Tibial nerve (tissue), 4 donors: ENCODE measurements around the gene PARP3. TPM values are rescaled to one million over a fixed set of nuclear protein-coding genes. Genes with fewer than 3 reads are reported as not detected.

ENCODE experiments used
- DNase-seq, 2 donors: peaks; one replicate each; pipeline ENCODE4 v3.0.0-alpha.2; 2019; ENCODE audit warnings: low spot score in 2 of 2
- H3K27ac ChIP-seq, 4 donors: fragments of 200-600 bp; sonication (generic) in 3 of 4; one replicate each; pipeline ENCODE4 v1.5.1; 2017 to 2019; ENCODE audit warnings: mild to moderate bottlenecking in 1 of 4
- H3K27me3 ChIP-seq, 2 donors: fragments of 200-600 bp; sonication (generic) in 1 of 2; one replicate each; pipeline versions ENCODE4 v1.5.1 to v1.6.0; 2017 to 2019
- H3K36me3 ChIP-seq, 3 donors: fragments of 200-600 bp; sonication (generic); one replicate each; pipeline ENCODE4 v1.5.1; 2018 to 2019
- H3K4me1 ChIP-seq, 4 donors: fragments of 200-600 bp; sonication (generic) in 3 of 4; one replicate each; pipeline ENCODE4 v1.5.1; 2017 to 2019
- H3K4me3 ChIP-seq, 4 donors: fragments of 200-600 bp; sonication (generic) in 3 of 4; one replicate each; pipeline ENCODE4 v1.5.1; 2017 to 2019; ENCODE audit warnings: mild to moderate bottlenecking in 1 of 4, moderate library complexity in 1 of 4
- H3K9me3 ChIP-seq, 4 donors: fragments of 200-600 bp; sonication (generic) in 3 of 4; one replicate each; pipeline ENCODE4 v1.5.1; 2017 to 2019
- CTCF ChIP-seq, 5 experiments: fragments of 200-600 bp in 3 of 5; fragments of 450-650 bp in 2 of 5; sonication (generic) in 3 of 5; IDR thresholded peaks; one replicate each; pipeline ENCODE4 v1.5.1; 2016 to 2019; ENCODE audit warnings: antibody characterized with exemption in 5 of 5, mild to moderate bottlenecking in 3 of 5, moderate library complexity in 2 of 5
- EP300 ChIP-seq, 2 donors: sonication (generic); formaldehyde crosslinking; IDR thresholded peaks; one replicate each; pipeline ENCODE4 v1.6.1; 2017; ENCODE audit warnings: antibody characterized with exemption in 2 of 2, mild to moderate bottlenecking in 1 of 2
- POLR2A ChIP-seq, 2 donors: fragments of 450-650 bp; IDR thresholded peaks; one replicate each; pipeline ENCODE4 v1.6.1; 2017; ENCODE audit warnings: antibody characterized with exemption in 2 of 2, mild to moderate bottlenecking in 2 of 2, moderate library complexity in 2 of 2
- WGBS, 2 donors: methylation state at CpG; one replicate each; pipeline ENCODE4 v1.1.5; 2018; 5-methylcytosine and 5-hydroxymethylcytosine counted together
- total RNA-seq, 4 donors: library from RNA; depleted of rRNA; stranded (reverse); fragments of >200 nt; gene quantifications; one replicate each; pipeline ENCODE4 v1.1.0, GENCODE V29; 2016

PARP3 gene
- total RNA-seq, 4 donors from 2014 or later = 19.9 to 55.9 (median 40.6) TPM

GRCh38 chr3:51967384-51968169, 25.4 kb downstream of the PARP3 start, which contains the start of gene PCBP4:
Gene PCBP4, minus strand, starts transcription at chr3:51967454. Its CDS starts 6,214 bp downstream, at chr3:51961240.
- TF ChIP-seq EP300 (IDR thresholded peaks at IDR 0.05) (peak in 1 of 2 donors; percentile 69), POLR2A (IDR thresholded peaks at IDR 0.05) (peak; percentile 10 to 75), CTCF (IDR thresholded peaks at IDR 0.05) (no peak)
- no peaks in the 10 kb centered on the region for H3K9me3 ChIP-seq
- DNase-seq = peak; percentile 34 to 61
- no peaks in the 10 kb centered on the region for H3K27me3 ChIP-seq
- peaks cover 0 to 69% (median 34%) of the 10 kb centered on the region in 4 donors for H3K4me1 ChIP-seq
- H3K36me3 ChIP-seq = peaks cover 0 to 8% (median 0%) of the 10 kb centered on the region in 3 donors
- WGBS, 2 donors = 1 to 2% methylated on average over 24 to 25 of the region's 90 CpGs
- H3K4me3 ChIP-seq = peak within 1 kb of the TSS; percentile 62 to 99 (median 76)
- H3K27ac ChIP-seq = peak within 1 kb of the TSS; percentile 95 to 99 (median 96)

- Histone ChIP-seq H3K4me1 (peaks cover 0 to 69% (median 35%) of the 10 kb centered on the region in 4 donors), H3K27me3 (no peaks in the 10 kb centered on the region), H3K27ac (peak overlapping the region; percentile 94 to 99 (median 96)), H3K36me3 (peaks cover 0 to 8% (median 0%) of the 10 kb centered on the region in 3 donors), H3K4me3 (peak overlapping the region; percentile 44 to 99 (median 66)), H3K9me3 (no peaks in the 10 kb centered on the region)
- no peak for DNase-seq
- TF ChIP-seq POLR2A (IDR thresholded peaks at IDR 0.05) (no peak), EP300 (IDR thresholded peaks at IDR 0.05) (no peak), CTCF (IDR thresholded peaks at IDR 0.05) (no peak)
- WGBS, 2 donors = 7 to 27% methylated on average over 3 to 9 of the region's 11 CpGs
These were observed 26.1 kb downstream of the PARP3 start for GRCh38 chr3:51968170-51968775.

GRCh38 chr3:51968883-51969678, 26.9 kb downstream of the PARP3 start:
- Histone ChIP-seq H3K36me3 (peaks cover 0 to 8% (median 0%) of the 10 kb centered on the region in 3 donors), H3K27me3 (no peaks in the 10 kb centered on the region), H3K4me3 (no peak overlapping the region), H3K4me1 (peaks cover 0 to 64% (median 35%) of the 10 kb centered on the region in 4 donors), H3K27ac (peak overlapping the region in 2 of 4 donors; percentile 94 to 99), H3K9me3 (no peaks in the 10 kb centered on the region)
- no peak for DNase-seq
- WGBS, 2 donors = 82 to 84% methylated on average over 6 of the region's 6 CpGs
- TF ChIP-seq CTCF (IDR thresholded peaks at IDR 0.05) (no peak), EP300 (IDR thresholded peaks at IDR 0.05) (no peak), POLR2A (IDR thresholded peaks at IDR 0.05) (no peak)

GRCh38 chr3:51969841-51970240, 27.7 kb downstream of the PARP3 start:
- TF ChIP-seq EP300 (IDR thresholded peaks at IDR 0.05) = no peak
- TF ChIP-seq POLR2A (IDR thresholded peaks at IDR 0.05) = no peak
- TF ChIP-seq CTCF (IDR thresholded peaks at IDR 0.05) = no peak
- Histone ChIP-seq H3K27me3 (no peaks in the 10 kb centered on the region), H3K9me3 (no peaks in the 10 kb centered on the region), H3K4me3 (no peak overlapping the region), H3K4me1 (peaks cover 0 to 64% (median 36%) of the 10 kb centered on the region in 4 donors), H3K27ac (peak overlapping the region in 1 of 4 donors; percentile 99), H3K36me3 (peaks cover 0 to 8% (median 0%) of the 10 kb centered on the region in 3 donors)
- DNase-seq = no peak
- WGBS, 2 donors = 74 to 80% methylated on average over 1 to 4 of the region's 4 CpGs
